CD4-positive, alpha-beta T cell treated with Interleukin-4 for 1 hour (primary cell): ENCODE data around the gene MRPL52.
"Not testable (repeated sequence)": the region's sequence is repeated elsewhere in the genome, so short reads cannot be mapped to it uniquely, and the experiment has no call there.

ENCODE experiments used
- DNase-seq, 2 donors: peaks; one replicate each; pipeline ENCODE4 v3.0.0-alpha.2; 2020 to 2022

The MRPL52 gene

GRCh38 chr14:22841311-22841710, 11.6 kb downstream of the MRPL52 start:
- DNase-seq, result no peak

GRCh38 chr14:22841769-22842168, 12.1 kb downstream of the MRPL52 start:
- DNase-seq, result no peak

GRCh38 chr14:22842211-22843122, 12.8 kb downstream of the MRPL52 start:
- no peak for DNase-seq

- DNase-seq, result no peak
Measured at GRCh38 chr14:22843123-22843925, 13.6 kb downstream of the MRPL52 start.

GRCh38 chr14:22844221-22845102, 14.8 kb downstream of the MRPL52 start:
- DNase-seq, result no peak

GRCh38 chr14:22845103-22845394, 15.4 kb downstream of the MRPL52 start:
- no peak for DNase-seq

- no peak for DNase-seq
Measured at GRCh38 chr14:22845821-22846625, 16.3 kb downstream of the MRPL52 start.

- no peak for DNase-seq
Measured at GRCh38 chr14:22846811-22847307, 17.2 kb downstream of the MRPL52 start.

GRCh38 chr14:22847661-22848341, 18.1 kb downstream of the MRPL52 start:
- no peak for DNase-seq

- no peak for DNase-seq
Measured at GRCh38 chr14:22848351-22849164, 18.9 kb downstream of the MRPL52 start.

GRCh38 chr14:22849212-22849819, 19.6 kb downstream of the MRPL52 start:
- no peak for DNase-seq

- peak in 1 of 2 donors; percentile 27 for DNase-seq
Measured at GRCh38 chr14:22850944-22851764, 21.5 kb downstream of the MRPL52 start.

GRCh38 chr14:22852178-22852577, 22.5 kb downstream of the MRPL52 start:
- DNase-seq, result not testable (repeated sequence)

GRCh38 chr14:22852599-22852939, 22.9 kb downstream of the MRPL52 start:
- DNase-seq, result no peak

- peak; percentile 89 for DNase-seq
Measured at GRCh38 chr14:22852940-22853767, 23.5 kb downstream of the MRPL52 start.

- not testable (repeated sequence) for DNase-seq
Measured at GRCh38 chr14:22854296-22854695, 24.6 kb downstream of the MRPL52 start.

- no peak for DNase-seq
Measured at GRCh38 chr14:22854963-22855724, 25.5 kb downstream of the MRPL52 start.
